ENCODE measurements around the gene SARNP.
"Not testable (repeated sequence)": the region's sequence is repeated elsewhere in the genome, so short reads cannot be mapped to it uniquely, and the experiment has no call there.

SARNP gene, protein sequence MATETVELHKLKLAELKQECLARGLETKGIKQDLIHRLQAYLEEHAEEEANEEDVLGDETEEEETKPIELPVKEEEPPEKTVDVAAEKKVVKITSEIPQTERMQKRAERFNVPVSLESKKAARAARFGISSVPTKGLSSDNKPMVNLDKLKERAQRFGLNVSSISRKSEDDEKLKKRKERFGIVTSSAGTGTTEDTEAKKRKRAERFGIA

DNA sequence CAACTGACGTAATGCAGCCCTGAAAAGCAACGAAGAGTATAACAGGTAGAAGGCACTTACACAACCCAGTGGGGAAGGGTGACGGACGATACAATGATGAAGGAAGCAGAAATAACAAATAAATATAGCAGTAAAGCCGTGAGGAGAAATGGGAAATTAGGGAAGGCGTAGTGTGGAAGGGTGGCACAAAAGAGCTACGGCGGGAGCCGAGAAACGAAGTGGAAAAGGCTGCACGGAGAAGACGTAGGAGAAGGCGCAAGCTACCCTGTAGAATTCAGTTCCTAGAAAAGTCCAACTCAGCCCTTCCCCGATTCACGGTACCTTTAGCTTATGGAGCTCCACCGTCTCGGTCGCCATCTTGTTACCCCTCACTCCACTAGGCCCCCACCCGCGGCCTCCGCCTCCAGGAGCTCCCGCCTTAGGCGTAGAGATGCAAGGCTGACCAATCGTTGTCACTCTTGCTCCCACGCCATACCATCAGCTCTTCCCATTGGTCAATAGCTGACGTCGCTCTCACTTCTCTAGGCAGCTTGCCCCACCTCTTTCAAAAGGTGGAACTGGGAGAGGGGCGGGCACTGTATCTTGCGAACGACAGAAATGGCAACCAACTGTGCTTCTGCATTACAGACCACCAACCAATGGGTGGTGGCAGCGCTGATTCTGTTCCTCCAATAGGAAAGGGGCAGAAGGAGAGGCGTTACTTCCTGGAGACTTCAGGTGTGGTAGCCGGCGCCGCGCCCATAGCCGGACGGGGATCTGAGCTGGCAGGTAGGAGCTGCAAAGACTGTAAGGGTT is at the start of gene SARNP, which contains the start of gene ORMDL2:
SARNP (minus strand) TSS at position 380 of the 795 bp plus-strand sequence; CDS start at position 357, 23 bp downstream.
ORMDL2 (plus strand) TSS at position 697 of the 795 bp plus-strand sequence. CDS start 959 bp downstream, outside the sequence.
- peak; percentile 100 for DNase-seq

DNA sequence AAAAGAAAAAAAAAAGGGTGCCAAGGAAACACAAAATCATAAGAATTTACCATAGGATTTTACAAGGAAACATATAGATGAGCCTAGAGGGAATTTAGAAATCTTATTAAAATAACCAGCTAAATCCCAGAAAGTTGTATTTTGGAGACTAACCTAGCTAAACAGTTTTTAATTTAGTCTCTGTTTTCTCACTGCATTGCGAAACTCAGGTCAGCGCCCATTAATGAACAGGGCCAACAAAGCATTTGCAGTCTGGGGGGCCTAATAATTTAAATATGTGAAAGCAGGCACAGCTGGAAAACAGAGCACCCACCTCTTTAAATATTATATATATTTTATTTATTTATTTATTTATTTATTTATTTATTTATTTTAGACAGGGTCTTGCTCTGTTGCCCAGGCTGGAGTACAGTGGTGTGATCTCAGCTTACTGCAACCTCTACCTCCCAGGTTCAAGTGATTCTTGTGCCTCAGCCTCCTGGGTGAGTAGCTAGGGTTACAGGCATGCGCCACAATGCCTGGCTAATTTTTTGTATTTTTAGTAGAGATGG is 49.0 kb upstream of the SARNP start:
- not testable (repeated sequence) for DNase-seq

DNA sequence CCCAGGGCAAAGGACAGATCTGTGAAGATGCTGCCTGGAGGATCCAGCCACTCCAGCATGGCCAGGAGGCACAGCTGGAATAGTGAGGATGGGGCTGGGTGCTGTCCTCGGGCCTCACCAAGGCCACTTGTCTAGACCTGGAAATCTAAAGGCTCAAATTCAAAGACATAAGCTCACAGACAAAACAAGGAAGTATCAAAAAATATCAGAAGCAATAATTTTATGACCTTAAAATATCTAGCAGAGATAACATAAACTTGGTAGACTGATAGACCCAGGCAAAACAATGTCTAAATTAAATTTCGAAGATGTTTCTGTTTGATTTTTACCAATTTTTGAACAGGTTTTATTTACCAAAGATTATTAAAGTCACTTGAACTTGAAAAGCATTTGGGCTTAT is 47.8 kb upstream of the SARNP start:
- DNase-seq, result no peak

DNA sequence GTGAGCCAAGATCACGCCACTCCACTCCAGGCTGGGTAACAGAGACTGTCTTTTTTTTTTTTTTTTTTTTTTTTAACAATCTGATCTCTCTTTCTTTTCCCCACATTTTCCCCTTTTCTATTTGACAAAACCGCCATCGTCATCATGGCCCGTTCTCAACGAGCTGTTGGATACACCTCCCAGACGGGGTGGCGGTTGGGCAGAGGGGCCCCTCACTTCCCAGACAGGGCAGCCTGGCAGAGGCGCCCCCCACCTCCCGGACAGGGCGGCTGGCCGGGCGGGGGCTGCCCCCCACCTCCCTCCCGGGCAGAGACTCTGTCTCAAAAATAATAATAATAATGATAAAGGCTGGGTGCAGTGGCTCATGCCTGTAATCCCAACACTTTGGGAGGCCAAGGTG is 45.4 kb upstream of the SARNP start:
- not testable (repeated sequence) for DNase-seq

DNA sequence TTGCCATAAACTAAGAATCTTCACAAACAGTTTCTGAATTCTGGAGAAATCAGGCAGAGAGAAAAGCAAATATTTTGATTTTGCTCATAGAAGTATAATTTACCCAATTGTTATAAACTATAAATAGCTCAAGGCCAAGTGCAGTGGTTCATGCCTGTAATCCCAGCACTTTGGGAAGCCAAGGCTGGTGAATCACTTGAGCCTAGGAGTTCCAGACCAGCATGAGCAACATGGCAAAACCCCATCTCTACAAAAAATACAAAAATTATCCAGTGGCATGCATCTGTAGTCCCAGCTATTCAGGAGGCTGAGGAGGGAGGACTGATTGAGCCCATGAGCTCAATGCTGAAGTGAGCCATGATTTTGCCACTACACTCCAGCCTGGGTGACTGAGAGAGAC is 44.8 kb upstream of the SARNP start:
- no peak for DNase-seq

DNA sequence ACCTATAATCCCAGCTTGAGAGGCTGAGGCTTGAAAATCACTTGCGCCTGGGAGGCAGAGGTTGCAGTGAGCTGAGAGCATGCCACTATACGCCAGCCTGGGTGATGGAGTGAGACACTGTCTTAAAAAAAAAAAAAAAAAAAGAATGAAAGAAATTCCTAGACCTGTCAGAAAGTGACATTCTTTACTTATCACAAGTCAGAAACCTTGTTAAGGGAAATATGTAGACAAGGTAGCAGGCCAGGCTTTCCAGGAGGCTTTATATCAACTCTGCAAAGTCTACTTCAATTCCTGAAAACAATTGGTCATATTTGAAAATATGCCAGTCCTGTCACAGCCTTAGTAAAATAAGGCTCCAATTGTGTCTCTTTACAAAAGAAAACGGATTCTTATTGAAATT is 44.3 kb upstream of the SARNP start:
- DNase-seq, result no peak

DNA sequence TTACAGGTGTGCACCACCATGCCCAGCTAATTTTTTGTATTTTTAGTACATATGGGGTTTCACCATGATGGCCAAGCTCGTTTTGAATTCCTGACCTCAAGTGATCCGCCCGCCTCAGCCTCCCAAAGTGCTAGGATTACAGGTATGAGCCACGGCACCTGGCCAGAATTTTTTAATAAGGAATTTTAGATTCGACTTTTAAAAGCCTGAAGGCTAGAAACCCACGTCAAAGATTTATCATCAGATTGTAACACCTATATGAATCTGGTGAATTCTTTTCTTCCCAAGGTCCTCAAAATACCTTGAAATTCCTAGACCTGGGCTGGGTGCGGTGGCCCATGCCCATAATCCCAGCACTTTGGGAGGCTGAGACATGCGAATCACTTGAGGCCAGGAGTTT is 43.9 kb upstream of the SARNP start:
- no peak for DNase-seq

DNA sequence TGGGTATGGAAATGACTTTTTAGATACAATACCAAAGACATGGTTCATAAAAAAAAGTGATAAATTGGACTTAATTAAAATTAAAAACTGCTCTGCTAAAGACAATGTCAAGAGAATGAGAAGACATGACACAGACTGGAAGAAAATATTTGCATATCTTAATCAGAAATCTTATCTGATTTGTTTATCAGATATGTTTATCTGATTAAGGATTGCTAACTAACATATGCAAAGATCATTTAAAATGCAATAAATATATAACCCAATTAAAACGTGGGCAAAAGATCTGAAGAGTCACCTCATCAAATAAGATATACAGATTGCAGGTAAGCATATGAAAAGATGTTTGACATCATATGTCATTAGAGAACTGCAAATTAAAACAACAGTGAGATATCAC is 35.2 kb upstream of the SARNP start:
- no peak for DNase-seq

DNA sequence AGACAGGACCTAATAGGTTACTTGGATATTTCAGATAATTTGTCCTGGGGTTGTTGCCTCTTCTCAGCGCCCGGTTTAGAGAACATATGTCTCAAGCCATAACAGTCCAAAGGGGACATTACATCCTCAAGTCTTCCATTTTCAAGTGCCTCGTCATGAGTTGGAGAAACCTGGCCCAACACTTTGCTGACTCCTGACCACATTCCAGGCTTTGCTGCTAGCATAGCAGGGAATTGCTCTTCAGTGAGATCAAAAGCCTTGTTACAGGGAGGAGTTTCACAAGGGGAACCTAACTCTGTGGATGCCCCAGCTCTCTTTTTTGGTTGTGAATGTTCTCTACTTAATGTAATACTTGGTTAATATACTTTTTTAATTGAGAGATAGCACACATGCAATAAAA is 33.4 kb upstream of the SARNP start:
- DNase-seq, result no peak

DNA sequence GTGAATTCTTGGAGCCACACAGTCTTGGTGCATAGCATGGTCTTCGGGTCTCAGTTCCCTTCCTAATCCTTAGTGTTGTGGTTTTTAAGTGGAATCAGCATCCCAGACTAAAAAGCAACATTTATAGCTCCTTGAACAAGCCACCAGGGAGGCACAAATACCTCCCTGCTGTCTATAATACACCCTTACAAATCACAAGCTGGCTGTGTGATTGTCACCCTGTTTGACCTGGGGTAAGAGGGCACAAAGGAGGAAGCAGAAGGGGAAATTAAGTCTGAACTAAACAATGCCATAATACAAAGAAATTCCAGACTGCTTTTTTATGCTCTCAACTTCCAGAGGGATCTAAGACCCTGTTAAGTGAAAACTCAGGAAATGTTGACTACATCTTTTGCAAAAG is 32.9 kb upstream of the SARNP start:
- no peak for DNase-seq

DNA sequence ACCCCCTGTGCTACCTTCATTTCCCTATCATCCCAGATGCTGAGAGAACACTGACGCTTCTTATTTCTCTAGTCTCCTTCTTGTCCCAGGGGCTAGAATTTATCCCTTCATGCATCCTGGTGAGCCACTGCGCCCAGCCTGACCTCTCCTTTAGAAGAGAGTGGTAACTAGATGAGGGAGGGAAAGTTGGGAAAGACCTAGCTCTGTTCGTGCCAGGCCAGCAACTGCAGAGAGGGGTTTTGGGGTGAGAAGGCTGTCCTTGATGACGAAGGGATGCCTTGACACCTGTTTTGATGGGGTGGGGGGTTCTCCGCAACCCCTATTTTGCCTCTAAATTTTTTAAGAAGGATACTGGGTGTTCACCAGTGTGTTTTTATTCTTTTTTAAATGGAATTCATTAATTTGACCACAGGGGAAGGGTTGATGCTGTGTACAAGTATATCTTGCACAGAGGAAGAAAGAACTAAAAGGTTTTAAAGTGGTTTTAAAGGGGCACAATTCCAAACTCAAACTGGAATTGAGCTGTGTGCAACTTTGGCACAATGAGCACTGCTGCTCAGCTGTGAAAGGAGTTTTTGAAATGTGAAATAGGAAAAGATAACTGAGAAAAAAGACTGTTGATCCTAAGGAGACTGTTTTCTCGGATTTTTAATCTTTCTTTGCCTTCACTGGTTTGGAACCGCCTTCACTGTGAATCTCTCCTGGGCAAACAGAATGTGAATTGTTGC is 32.3 kb upstream of the SARNP start:
- no peak for DNase-seq

DNA sequence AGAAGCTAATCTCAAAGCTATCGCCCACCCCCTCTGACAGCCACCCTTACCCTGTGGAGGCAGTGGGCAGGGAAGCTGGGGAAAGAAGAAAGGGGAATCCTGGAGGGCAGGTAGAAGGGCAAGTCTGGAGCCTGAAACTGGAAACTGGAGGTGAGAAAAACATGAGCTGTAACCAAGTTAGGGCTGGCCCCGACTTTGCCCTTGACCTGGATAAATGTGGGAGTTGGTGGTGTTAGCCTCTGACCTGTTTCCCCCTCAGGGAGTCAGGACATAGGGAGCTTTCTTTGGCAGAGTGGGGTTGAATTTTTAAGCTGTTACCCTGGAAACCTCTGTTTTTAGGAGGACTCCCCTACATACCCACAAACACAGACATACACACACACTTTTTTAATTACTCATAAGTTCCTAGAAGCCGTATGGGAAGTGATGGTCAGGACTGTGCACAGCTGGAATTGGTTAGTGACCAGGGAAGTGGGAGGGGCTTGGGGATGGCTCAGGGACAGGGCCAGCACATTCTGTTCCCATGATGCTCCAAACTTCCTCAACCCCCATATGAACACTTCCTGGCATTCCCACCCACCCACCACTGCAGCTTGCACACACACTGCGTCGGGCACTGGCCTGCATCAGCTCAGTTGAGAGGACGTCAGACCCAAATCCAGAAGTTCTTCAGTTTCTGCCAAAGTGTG is 30.2 kb upstream of the SARNP start:
- peak; percentile 95 for DNase-seq

DNA sequence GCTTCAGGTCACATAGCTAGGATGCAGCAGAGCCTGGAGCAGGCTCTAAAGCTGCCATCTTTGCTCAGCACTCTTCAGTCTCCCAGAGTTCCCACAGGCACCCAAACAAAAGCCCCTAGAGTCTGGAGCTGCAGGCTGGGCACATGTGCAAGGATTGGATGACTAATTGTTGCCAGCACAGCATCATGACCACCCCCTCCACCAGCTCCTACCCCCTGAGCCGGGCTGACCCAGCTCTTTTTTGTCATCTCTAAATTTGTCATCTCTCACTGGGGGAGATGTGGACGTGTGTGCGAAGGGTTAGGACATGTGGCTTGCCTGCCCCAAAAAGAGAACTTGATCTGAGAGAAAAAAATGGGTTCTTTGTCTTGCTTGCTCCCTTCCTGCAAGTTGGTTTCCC is 29.5 kb upstream of the SARNP start:
- DNase-seq, result no peak

DNA sequence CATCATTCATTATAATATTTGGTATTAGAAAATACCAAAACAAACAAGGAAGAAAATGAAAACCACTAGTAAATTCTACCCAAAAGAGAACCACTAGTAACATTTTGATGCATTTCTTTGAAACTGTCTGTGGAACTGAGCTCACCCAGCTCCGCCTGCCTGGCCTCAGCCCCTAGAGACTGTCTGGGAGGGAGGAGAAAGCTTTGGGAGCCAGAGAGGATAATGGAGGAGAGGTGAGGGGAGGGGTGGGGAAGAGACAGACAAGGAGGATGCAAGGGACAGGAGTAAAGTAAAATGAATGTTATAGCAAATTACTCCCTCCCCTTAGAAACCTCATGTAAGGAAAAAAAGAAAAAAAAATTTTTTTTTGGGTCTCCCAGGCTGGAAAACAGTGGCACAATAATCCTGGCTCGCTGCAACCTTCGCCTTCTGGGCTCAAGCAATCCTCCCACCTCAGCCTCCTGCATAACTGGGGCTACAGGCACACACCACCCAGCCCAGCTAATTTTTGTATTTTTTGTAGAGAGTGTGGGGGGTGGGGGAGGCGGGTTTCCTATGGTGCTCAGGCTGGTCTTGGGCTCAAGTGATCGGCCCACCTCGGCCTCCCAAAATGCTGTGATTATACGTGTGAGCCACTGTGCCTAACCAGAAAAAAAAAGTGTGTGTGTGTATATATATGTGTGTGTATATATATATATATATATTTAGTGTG is 28.4 kb upstream of the SARNP start:
- no peak for DNase-seq

DNA sequence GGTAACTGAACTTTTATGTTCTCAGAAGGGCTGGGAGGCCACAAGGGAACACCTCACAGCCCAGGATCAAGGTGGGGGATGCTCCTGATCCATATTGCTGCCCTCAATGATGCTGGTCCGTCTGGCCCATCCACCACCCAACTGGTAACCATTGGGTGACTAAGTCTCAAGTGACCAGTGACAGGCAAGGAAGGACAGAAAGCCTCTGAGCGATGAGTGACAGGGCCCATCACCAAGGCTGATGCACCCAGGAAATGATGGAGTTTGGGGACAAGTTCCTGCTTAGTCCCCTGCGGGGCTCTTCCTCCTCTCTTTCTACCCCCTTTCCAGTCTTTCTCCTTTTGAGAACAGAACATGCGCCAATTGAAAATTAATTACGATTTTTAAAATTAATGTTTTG is 27.8 kb upstream of the SARNP start:
- no peak for DNase-seq

DNA sequence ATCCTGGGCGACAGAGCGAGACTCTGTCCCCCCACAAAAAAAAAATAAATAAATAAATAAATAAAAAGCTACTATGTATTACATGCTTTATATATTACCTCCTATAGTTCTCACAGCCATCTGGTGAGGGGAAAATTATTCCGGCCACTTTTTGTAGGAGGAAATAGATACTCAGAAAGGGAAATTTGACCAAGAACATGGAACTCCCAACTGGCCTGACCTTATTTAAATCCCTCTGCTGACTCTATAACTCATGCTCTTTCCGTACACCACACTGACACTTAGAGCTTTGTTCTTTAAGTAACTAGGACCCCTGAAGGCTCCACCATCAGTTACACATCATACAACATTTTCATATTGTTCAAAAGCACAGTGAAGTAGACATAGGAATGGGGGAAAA is 27.4 kb upstream of the SARNP start:
- DNase-seq, result no peak

DNA sequence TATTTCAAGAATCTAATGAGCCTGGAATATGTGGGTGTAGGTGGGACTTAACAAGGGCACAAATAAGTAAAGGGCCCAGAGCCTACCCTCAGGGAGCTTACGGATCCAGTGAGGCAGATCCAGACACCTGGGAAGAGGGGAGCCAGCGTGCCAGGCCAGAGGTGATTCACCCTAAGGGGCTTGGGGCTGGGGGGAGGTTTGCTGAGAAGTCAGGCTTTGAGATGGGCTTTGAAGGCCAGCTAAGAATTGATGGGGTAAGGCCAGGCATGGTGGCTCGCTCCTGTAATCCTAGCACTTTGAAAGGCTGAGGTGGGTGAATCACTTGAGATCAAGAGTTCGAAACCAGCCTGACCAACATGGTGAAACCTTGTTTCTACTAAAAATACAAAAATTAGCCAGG is 25.9 kb upstream of the SARNP start:
- DNase-seq, result no peak

DNA sequence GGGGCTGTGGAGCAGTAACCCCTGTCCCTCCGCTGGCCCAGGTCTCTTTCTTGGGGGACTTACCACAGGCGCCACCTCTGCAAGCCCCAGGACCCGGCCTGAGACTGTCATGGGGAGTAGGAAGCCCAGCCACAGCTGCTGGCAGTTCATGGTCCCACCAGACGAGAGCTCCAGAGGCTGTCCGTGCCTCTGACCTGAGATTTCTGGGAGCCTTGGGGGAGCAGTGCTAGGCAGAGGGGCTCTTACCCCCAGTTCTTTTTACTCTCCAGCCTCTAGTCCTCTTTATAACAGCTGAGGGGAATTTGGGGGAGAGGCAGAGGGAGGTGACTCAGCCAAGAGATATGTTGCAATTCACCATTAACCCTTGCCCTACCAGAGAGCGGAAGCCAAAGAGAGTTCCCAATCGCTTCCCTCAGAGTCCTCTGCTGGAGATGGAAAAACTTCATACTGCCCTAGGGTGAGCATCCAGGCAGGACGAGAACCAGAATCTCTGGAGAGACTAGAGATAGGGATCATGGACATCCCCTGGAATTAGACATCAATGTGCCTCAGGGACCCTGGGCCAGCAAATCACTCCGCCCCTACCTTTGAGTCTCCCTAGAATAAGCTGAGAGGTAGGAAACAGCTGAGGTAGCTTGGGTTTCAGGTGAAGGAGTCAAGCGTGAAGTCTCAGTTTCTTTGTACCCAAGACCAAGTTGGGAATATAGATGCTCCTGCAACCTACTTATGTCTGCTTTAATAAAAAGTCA is 25.3 kb upstream of the SARNP start, which contains the start of gene MMP19:
MMP19 (minus strand) TSS at position 256 of the 749 bp plus-strand sequence; CDS start at position 150, 106 bp downstream.
- peak; percentile 26 for DNase-seq

DNA sequence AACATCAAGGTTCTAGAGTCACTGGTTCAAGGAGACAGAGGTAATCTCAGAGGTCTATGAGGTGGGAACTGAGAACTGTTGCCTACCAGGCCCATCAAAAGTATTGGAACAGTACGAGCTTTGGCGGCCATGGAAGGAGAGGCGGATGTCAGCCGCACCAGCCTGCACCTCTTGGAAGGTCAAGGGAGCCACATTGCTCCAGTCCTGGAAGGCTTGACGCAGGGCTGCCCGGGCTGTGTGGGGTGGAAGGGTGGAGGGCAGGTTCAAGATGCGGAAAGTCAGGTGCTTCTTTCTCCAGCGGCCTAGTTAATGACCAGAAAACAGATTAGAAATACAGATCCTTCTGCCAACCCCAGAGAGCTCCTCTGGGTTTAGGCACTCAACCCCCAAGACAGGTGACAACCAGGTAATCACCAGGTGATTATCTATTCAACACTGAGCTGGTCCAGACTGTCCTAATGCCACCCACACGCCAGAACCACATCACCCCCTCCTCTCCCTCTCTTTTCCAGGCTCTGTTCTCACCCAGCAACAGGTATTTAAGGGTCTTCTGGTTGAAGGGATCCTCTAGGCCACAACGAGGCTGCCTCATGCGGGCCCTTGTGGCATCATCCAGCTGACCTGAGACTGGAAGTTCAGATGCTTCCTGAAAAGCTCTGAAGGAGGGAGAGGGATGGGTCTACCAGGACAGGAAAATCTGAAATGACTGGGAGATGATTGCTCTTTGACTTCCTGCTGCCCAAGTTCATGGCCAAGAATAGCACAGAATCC is 23.2 kb upstream of the SARNP start:
- DNase-seq, result no peak

DNA sequence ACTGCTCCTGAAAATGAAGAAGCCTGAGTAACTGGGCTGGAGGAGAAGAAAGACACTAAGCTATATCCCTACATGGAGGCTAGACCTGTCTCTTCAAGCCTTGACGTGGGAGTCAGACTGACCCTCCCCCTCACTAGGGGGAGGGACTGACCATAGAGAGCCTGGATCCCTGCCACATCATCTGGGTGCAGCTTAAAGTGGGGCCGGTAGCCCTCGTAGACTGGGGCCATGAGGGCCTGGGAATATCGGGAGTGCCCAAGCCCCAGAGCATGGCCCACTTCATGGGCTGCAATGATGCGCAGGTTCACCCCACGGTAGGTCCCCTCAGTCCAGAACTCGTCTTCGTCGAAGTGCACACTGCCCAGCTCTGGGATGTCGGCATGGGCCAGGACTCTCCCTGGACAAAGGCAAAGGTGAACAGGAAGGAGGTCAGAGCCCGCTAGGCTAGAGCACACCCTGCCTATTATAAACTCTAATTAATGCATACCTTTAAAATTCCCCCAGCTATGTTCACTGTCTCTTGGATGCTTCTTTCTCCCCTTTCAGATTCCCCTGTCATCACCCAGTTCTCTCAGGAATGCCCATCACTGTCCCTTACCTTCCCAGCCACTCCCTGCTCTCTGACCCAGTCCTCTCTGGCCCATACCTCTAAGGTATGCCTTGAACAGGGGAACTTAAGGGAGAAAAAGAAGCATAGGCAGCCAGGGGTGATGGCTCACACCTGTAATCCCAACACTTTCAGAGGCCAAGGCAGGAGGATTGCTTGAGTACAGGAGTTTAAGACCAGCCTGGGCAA is 22.0 kb upstream of the SARNP start:
- no peak for DNase-seq
